IgD-negative memory B cell (primary cell): ENCODE results near the gene RPS2. TPM values are rescaled to one million over a fixed set of nuclear protein-coding genes. Genes with fewer than 3 reads are reported as not detected.

Experiments used
- H3K27ac Mint-ChIP-seq, 3 donors: one replicate each; pipeline ENCODE4 v1.8.0; 2020 to 2022; ENCODE audit warnings: mild to moderate bottlenecking in 3 of 3, mixed read lengths in 3 of 3, moderate library complexity in 1 of 3
- H3K27me3 Mint-ChIP-seq: one replicate; pipeline ENCODE4 v1.8.0; 2021; ENCODE audit warnings: mixed read lengths
- H3K36me3 Mint-ChIP-seq: one replicate; pipeline ENCODE4 v1.8.0; 2020; ENCODE audit warnings: mild to moderate bottlenecking, mixed read lengths
- H3K4me1 Mint-ChIP-seq, 3 donors: one replicate each; pipeline ENCODE4 v1.8.0; 2020 to 2022; ENCODE audit warnings: mixed read lengths in 3 of 3, mild to moderate bottlenecking in 1 of 3
- H3K4me3 Mint-ChIP-seq, 4 donors: one replicate each; pipeline ENCODE4 v1.8.0; 2020 to 2022; ENCODE audit warnings: mild to moderate bottlenecking in 4 of 4, mixed read lengths in 4 of 4, moderate library complexity in 3 of 4
- H3K9me3 Mint-ChIP-seq, 3 donors: one replicate each; pipeline ENCODE4 v1.8.0; 2020 to 2021; ENCODE audit warnings: mixed read lengths in 3 of 3, mild to moderate bottlenecking in 1 of 3
- polyA plus RNA-seq: library from polyadenylated mRNA; unstranded; fragments of 300-500 nt; fragmentation: Illumina TruSeq; gene quantifications from one replicate; pipeline ENCODE4 v1.2.3, GENCODE V29; 2021

Gene RPS2
- polyA plus RNA-seq, 1 donor from 2014 or later, result 6,339 TPM

DNA sequence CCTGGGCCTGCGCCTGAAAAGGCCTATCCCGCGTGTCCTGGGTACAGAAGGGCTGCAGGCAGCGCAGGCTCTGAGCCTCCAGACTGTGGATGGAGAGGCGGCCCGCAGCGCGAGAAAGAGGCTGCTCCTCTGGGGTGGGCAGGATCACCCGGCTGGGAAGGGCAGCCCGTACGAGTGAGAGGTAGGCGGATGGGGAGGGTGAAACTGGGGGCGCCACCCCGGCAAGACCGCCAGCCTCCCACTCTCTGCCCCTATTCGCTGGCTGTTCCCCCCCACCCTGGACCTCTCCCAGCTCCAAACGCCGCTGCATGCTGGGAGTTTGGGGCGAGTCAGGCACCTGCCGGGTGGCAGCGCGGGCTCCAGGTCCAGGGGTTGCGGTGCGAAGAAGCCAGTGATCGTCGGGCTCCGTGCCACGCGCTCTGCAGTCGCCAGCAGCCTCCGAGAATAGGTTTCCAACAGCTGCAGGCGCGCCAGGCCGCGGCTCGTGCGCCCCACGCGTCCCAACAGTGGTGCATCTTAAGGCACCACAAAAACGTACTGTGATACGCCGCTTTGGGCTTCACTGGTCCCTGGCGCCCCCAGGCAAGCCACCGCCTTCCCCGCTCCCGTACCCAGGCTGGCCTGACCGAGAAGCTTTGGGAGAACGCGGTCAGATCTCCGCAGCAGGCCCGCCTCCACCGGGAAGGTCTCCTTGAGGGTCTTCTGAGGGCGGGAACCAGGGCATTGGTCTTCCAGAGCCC is 15.6 kb upstream of the RPS2 start:
- H3K4me1 Mint-ChIP-seq, result peaks cover 0 to 5% (median 0%) of the 10 kb centered on the region in 3 donors
- peak overlapping the region in 2 of 4 donors; percentile 5 to 79 for H3K4me3 Mint-ChIP-seq
- H3K27ac Mint-ChIP-seq, result peak overlapping the region in 2 of 3 donors; percentile 59 to 78
- H3K36me3 Mint-ChIP-seq, result peaks cover 2% of the 10 kb centered on the region
- no peaks in the 10 kb centered on the region for H3K9me3 Mint-ChIP-seq
- H3K27me3 Mint-ChIP-seq, result peaks cover 20% of the 10 kb centered on the region

DNA sequence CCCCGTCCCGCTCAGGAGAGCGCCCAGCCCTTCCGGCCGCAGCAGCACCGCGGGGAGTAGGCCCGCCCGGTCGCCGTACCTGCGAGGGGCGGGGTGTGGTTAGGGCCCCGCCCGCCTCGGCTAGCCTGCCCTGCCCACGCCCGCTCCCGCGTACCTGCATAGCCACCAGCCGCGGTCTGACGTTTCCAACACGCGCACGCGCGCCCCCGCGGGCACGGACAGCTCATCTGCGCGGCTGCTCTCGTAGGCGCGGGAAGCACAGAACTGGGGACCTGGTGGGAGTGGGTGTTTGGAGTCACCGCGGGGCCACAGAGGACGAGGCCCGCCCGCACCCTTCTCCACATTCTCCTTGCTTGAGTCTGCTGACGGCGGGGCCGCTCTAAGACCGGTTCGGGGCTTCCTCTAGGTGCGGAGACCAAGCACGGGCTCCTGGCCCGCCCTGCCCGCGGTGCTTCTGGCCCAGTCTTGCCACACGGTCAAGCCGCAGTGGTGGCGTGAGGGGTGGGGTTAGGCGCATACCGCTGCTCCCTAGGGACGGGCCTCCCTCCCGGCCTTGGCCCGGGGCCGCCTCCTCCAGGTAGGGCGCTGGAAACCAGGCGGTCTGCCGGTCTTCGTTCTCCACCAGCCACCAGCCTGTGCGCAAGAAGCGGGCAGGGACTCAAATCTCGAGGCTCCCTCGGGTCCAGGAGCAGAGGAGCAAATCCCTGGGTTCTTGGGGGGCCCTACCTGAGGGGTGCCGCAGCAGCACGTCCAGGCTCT is 14.8 kb upstream of the RPS2 start:
- peaks cover 20% of the 10 kb centered on the region for H3K27me3 Mint-ChIP-seq
- peaks cover 2% of the 10 kb centered on the region for H3K36me3 Mint-ChIP-seq
- peak overlapping the region in 1 of 3 donors; percentile 78 for H3K27ac Mint-ChIP-seq
- peak overlapping the region in 1 of 4 donors; percentile 41 for H3K4me3 Mint-ChIP-seq
- peaks cover 0 to 2% (median 0%) of the 10 kb centered on the region in 3 donors for H3K4me1 Mint-ChIP-seq
- H3K9me3 Mint-ChIP-seq, result no peaks in the 10 kb centered on the region

DNA sequence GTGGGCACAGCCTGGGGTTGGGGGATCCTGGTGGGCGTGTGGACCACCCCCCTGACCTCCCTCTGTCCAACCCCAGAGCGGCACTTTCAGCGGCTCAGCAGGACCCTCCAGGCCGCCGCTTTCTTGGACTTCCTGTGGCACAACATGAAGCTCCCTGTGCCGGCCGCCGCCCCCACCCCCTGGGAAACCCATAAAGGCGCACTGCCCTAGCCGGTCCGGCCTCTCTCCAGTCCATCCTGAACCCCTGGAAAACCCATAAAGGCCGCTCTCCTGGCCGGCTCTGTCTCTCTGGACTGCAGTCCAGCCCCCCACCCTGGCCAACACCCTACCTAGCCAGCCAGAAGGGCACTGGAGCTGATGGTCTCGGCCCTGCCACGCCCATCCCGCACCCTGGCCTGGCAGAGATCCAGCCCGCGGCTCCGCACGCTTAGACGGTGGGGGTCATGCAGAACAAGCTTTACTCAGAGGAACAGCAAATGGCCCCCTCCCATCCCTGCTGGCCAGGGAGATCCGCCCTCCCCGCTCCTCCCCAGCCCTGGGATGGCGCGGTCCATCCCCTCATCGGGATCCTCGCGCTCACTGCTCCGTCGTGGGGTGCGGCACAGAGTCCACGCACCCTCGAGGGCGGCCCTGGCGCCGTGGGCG is 14.0 kb upstream of the RPS2 start:
- peak overlapping the region in 1 of 4 donors; percentile 71 for H3K4me3 Mint-ChIP-seq
- H3K27me3 Mint-ChIP-seq, result peaks cover 20% of the 10 kb centered on the region
- peaks cover 2% of the 10 kb centered on the region for H3K36me3 Mint-ChIP-seq
- H3K27ac Mint-ChIP-seq, result no peak overlapping the region
- peaks cover 0 to 2% (median 0%) of the 10 kb centered on the region in 3 donors for H3K4me1 Mint-ChIP-seq
- H3K9me3 Mint-ChIP-seq, result no peaks in the 10 kb centered on the region

DNA sequence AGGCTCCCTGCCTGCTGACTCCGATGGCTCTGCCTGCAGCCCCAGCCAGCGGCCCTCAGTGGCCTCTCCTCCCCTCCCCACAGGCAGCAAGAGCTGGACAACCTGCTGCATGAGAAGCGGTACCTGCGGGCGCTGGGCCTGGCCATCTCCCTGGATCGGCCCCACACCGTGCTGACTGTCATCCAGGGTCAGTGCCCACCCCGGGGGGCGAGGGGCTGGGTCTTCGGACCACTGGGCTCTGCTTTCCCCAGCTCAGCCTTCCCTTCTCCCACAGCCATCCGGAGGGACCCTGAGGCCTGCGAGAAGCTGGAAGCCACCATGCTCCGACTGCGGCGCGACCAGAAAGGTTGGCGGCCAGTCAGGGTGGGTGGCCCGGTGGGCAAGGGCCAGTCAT is 13.2 kb upstream of the RPS2 start:
- peaks cover 18% of the 10 kb centered on the region for H3K27me3 Mint-ChIP-seq
- H3K36me3 Mint-ChIP-seq, result peaks cover 2% of the 10 kb centered on the region
- no peak overlapping the region for H3K4me3 Mint-ChIP-seq
- H3K4me1 Mint-ChIP-seq, result peaks cover 0 to 1% (median under 1%) of the 10 kb centered on the region in 3 donors
- no peak overlapping the region for H3K27ac Mint-ChIP-seq
- no peaks in the 10 kb centered on the region for H3K9me3 Mint-ChIP-seq

DNA sequence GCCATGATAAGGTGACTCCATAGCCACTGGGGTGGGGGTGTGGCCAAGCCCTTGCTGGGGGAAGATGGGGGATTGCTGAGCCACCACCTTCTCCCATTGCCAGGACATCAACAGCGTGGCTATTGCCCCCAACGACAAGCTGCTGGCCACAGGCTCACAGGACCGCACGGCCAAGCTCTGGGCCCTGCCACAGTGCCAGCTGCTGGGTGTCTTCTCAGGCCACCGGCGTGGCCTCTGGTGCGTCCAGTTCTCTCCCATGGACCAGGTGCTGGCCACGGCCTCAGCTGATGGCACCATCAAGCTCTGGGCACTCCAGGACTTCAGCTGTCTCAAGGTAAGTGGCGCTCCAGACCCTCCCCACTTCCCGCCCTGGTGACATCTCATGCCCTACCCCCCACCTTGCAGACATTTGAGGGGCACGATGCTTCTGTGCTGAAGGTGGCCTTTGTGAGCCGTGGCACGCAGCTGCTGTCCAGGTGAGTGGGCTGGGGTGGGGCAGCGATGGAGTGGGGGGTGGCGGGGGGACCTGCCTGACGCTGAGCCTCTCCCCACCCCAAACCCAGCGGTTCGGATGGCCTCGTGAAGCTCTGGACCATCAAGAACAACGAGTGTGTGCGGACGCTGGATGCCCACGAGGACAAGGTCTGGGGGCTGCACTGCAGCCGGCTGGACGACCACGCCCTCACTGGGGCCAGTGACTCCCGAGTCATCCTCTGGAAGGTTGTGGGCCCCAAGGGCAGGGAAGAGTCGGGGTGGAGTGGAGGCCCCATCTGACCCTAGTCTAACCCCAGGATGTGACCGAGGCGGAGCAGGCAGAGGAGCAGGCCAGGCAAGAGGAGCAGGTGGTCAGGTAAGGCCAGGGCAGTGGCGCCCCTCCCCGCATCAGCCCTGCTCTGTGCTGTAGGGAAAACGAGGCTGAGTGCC is 12.6 kb upstream of the RPS2 start:
- Mint-ChIP-seq H3K36me3 (peaks cover 2% of the 10 kb centered on the region), H3K4me1 (peaks cover 0 to 3% (median 3%) of the 10 kb centered on the region in 3 donors), H3K4me3 (no peak overlapping the region), H3K9me3 (no peaks in the 10 kb centered on the region), H3K27ac (no peak overlapping the region), H3K27me3 (peaks cover 15% of the 10 kb centered on the region)

DNA sequence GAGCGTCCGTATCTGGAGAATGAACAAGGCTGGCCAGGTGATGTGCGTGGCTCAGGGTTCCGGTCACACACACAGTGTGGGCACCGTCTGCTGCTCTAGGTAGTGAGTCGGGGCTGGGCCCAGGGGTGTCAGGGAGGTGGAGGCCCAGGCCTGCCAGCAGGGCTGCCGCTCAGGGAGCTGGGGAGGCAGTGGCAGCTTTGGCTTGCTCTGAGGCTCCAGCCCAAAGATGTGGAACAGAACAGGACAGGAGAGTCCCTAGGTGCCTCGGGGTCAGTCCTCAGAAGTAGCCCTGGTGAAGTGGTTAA is 11.5 kb upstream of the RPS2 start:
- Mint-ChIP-seq H3K9me3 (no peaks in the 10 kb centered on the region), H3K4me1 (peaks cover 9 to 10% (median 9%) of the 10 kb centered on the region in 3 donors), H3K27me3 (peaks cover 11% of the 10 kb centered on the region), H3K36me3 (peaks cover 5% of the 10 kb centered on the region), H3K4me3 (peak overlapping the region in 1 of 4 donors; percentile 35), H3K27ac (peak overlapping the region in 2 of 3 donors; percentile 43 to 73)

DNA sequence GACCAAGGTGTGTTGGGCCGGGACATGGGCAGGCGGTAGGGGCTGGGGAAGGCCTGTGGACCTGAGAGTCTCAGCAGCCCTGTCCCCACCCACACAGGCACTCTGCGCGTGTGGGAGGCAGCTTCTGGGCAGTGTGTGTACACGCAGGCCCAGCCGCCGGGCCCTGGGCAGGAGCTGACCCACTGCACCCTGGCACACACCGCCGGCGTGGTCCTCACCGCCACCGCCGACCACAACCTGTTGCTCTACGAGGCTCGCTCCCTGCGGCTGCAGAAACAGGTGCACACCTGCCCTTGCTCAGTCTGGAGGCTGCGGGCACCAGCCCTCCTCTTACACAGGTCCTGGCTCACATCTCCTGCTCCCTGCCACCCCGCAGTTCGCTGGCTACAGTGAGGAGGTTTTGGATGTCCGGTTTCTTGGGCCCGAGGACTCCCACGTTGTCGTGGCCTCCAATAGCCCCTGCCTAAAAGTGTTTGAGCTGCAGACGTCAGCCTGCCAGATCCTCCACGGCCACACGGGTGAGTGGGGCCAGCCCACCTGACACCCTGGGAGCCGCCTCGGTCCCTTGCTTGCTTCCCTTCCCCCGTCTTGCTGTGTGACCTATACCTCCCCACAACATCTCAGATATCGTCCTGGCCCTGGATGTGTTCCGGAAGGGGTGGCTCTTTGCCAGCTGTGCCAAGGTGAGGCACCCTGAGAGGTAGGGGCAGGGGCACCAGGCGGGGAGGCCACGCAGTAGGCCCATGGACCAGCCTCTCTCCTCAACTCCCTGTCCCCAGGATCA is 11.0 kb upstream of the RPS2 start:
- Mint-ChIP-seq H3K4me1 (peaks cover 9 to 12% (median 12%) of the 10 kb centered on the region in 3 donors), H3K27me3 (peaks cover 6% of the 10 kb centered on the region), H3K36me3 (peaks cover 5% of the 10 kb centered on the region), H3K9me3 (no peaks in the 10 kb centered on the region), H3K27ac (peak overlapping the region; percentile 43 to 73 (median 46)), H3K4me3 (peak overlapping the region in 1 of 4 donors; percentile 35)

DNA sequence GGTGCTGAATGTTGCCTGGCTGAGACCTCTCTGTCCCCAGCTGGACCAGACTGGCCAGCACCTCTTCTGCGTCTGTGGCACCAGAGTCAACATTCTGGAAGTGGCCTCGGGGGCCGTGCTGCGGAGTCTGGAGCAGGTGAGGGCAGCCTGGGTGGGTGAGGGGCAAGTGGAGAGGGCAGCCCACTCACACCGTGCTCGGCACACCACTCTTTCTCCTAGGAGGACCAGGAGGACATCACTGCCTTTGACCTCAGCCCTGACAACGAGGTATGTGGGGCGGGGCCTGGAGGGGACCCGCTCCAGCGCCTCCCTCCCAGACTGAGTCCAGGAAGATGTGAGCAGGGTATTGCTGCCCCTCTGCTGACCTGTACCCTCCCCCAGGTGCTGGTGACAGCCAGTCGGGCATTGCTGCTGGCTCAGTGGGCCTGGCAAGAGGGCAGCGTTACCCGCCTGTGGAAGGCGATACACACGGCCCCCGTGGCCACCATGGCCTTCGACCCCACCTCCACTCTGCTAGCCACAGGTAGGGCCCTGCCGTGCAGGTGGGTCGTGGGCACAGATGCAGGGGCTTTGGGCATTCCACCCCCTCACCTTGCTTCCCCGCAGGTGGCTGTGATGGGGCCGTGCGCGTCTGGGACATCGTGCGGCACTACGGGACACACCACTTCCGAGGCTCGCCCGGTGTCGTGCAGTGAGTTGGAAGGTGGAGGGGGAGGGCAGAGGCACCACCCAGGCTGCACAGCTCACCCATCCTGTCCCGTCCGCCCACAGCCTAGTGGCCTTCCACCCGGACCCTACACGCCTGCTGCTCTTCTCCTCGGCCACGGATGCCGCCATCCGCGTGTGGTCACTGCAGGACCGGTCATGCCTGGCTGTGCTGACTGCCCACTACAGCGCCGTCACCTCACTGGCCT is 9.8 kb upstream of the RPS2 start:
- Mint-ChIP-seq H3K27ac (peak overlapping the region in 1 of 3 donors; percentile 99), H3K27me3 (no peaks in the 10 kb centered on the region), H3K36me3 (peaks cover 5% of the 10 kb centered on the region), H3K4me3 (peak overlapping the region in 1 of 4 donors; percentile 74), H3K4me1 (peaks cover 9 to 12% (median 12%) of the 10 kb centered on the region in 3 donors), H3K9me3 (no peaks in the 10 kb centered on the region)

DNA sequence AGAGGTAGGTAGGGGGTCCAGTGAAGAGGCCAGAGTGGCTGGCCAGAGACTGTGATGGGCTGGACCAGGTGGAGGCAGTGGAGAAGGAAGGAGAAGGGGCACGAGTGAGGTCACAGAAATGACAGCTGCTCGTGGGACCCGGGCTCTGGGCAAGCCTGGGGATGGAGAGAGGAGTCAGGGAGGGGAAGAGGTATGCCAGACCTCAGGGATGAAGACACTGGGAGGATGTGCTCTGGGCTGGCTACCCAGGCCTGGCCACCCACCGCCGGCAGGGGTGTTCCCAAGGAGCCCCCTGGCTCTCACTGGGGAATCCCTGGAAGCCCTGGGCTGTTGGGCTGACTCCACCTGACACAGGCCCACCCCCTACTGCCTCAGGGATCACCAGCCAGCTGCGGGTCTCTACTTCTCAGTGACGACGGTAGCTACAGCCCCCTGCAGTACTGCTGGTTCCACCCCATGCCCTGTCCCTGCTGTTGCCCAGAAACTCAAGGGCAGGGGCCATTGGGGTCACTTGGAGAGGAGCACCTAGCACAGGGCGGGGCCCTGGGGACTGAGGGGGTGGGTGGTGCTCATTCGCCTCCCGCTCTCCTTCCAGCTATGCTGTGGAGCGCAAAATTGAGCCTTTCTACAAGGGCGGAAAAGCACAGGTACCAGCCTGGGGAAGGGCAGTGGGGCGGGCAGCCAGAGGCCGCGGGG is 9.0 kb upstream of the RPS2 start:
- Mint-ChIP-seq H3K36me3 (peaks cover 4% of the 10 kb centered on the region), H3K27ac (peak overlapping the region in 2 of 3 donors; percentile 95 to 99), H3K4me1 (peaks cover 9 to 12% (median 12%) of the 10 kb centered on the region in 3 donors), H3K27me3 (no peaks in the 10 kb centered on the region), H3K4me3 (peak overlapping the region in 1 of 4 donors; percentile 55), H3K9me3 (no peaks in the 10 kb centered on the region)

DNA sequence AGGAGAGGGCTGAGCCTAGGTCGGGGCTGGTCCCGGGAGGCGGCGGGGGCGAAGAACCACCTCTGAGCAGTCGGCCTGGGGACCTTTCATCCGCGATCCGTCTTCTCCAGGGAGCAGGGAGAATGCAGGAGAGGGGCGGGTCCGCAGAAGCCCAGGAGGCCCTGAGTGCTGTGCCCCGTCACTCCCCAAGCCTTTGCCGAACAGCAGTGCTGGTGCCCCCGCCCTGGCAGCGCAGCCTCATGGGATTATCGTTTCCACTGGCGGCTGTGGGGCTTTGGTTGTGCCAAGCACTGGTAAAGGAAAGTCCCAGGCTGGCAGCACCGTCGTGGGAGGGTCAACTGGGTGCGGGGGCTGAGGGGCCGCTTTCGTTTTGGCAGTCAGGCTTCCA is 7.9 kb upstream of the RPS2 start:
- H3K36me3 Mint-ChIP-seq, result peaks cover 3% of the 10 kb centered on the region
- H3K4me3 Mint-ChIP-seq, result peak overlapping the region; percentile 93 to 99 (median 97)
- H3K27me3 Mint-ChIP-seq, result no peaks in the 10 kb centered on the region
- peaks cover 9 to 12% (median 12%) of the 10 kb centered on the region in 3 donors for H3K4me1 Mint-ChIP-seq
- H3K9me3 Mint-ChIP-seq, result no peaks in the 10 kb centered on the region
- H3K27ac Mint-ChIP-seq, result peak overlapping the region in 2 of 3 donors; percentile 98 to 99

DNA sequence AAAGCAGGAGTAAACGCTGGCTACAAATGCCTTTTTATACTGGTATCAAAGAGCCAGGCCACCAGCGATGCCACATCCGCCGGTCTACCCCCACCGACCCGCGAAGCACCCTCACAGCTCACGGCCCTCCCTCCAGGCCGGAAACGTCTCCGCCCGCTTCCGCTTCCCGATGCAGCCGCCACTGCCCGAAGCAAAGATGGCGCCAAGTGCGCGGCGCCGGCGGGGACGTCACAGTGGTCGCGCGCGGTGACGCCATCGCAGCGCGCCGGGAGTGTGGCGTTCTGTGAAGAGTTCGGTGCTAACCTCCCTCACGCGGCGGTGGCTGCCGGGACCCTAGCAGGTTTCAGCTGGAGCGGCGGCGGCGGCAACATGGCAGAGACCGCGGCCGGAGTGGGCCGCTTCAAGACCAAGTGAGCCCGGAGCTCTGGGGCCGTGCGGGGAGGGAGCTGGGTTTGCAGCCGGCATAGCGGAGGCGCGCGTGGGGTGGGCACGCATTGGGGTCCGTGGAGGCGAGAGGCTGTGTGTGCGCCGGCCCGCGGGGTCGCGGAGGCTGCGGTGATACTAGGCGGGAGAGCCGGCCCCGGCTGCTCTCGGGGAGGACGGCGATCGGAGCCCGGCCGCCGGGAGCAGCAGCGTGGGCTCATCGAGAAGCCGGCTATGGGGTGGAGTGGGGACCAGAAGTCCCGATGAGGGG is 7.3 kb upstream of the RPS2 start, which contains the start of gene TBL3:
TBL3 (plus strand) TSS at position 258 of the 694 bp plus-strand sequence; CDS start at position 370, 112 bp downstream.
- H3K27ac Mint-ChIP-seq, result peak within 1 kb of the TSS; percentile 95 to 99 (median 98)
- H3K4me1 Mint-ChIP-seq, result peaks cover 9 to 12% (median 12%) of the 10 kb centered on the region in 3 donors
- no peaks in the 10 kb centered on the region for H3K9me3 Mint-ChIP-seq
- H3K27me3 Mint-ChIP-seq, result no peaks in the 10 kb centered on the region
- H3K36me3 Mint-ChIP-seq, result peaks cover 3% of the 10 kb centered on the region
- peak within 1 kb of the TSS; percentile 93 to 99 (median 97) for H3K4me3 Mint-ChIP-seq
